Activated naive CD4-positive, alpha-beta T cell treated with anti-CD3 and anti-CD28 coated beads, Interleukin-2, amount 50 U/mL, for 24 hours (primary cell): Measurements from ENCODE around the gene TAT.
"Not testable (repeated sequence)": the region's sequence is repeated elsewhere in the genome, so short reads cannot be mapped to it uniquely, and the experiment has no call there.

Experiments used
- H3K27ac Mint-ChIP-seq: one replicate; pipeline ENCODE4 v1.8.0; 2021; ENCODE audit warnings: mild to moderate bottlenecking, mixed read lengths
- H3K27me3 Mint-ChIP-seq: one replicate; pipeline ENCODE4 v1.8.0; 2021; ENCODE audit warnings: mixed read lengths
- H3K36me3 Mint-ChIP-seq: one replicate; pipeline ENCODE4 v1.8.0; 2021; ENCODE audit warnings: mixed read lengths
- H3K4me1 Mint-ChIP-seq: one replicate; pipeline ENCODE4 v1.8.0; 2021; ENCODE audit warnings: mixed read lengths
- H3K4me3 Mint-ChIP-seq: one replicate; pipeline ENCODE4 v1.8.0; 2021; ENCODE audit warnings: mild to moderate bottlenecking, mixed read lengths
- H3K9me3 Mint-ChIP-seq: one replicate; pipeline ENCODE4 v1.8.0; 2021; ENCODE audit warnings: mixed read lengths

TAT gene

GRCh38 chr16:71565812-71566700 is 10.8 kb downstream of the TAT start:
- Mint-ChIP-seq H3K36me3 (no peaks in the 10 kb centered on the region), H3K9me3 (no peaks in the 10 kb centered on the region), H3K4me3 (peak overlapping the region; percentile 96), H3K4me1 (peaks cover 15% of the 10 kb centered on the region), H3K27ac (peak overlapping the region; percentile 98), H3K27me3 (peaks cover 2% of the 10 kb centered on the region)

DNA sequence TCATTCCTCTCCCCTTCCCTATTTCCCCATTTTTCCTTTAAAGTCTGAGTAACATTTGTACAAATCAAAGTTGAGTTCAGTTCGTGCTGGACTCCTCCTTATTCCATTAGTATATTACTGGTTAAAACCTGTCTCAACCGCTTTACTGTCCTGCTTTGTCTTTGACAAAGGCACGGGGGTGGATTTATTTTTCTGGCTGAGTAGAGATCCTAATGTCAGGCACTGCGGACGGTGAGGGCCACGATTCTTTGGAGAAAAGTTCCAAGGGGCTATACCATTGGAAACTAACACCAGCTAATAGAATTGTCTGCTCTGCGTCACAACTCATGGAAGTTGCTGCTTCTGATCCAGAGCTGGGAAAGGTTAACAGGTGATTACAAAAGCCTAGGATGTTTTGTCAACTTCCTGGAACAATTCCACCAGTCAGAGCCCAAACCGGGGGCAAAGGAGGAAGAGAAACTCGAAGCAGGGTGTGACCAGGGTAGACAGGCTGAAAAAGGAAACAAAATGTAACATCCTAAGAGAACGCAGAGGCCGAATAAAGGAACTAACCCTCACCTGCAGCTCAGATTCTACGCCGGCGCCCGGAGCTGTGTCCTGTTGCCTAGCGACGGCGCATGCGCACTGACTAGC is 12.4 kb downstream of the TAT start:
- peaks cover 15% of the 10 kb centered on the region for H3K4me1 Mint-ChIP-seq
- H3K36me3 Mint-ChIP-seq: no peaks in the 10 kb centered on the region
- H3K9me3 Mint-ChIP-seq: no peaks in the 10 kb centered on the region
- H3K27me3 Mint-ChIP-seq: no peaks in the 10 kb centered on the region
- peak overlapping the region; percentile 98 for H3K27ac Mint-ChIP-seq
- peak overlapping the region; percentile 96 for H3K4me3 Mint-ChIP-seq

- Mint-ChIP-seq H3K27ac (no peak overlapping the region), H3K4me3 (no peak overlapping the region), H3K9me3 (no peaks in the 10 kb centered on the region), H3K36me3 (no peaks in the 10 kb centered on the region), H3K27me3 (no peaks in the 10 kb centered on the region), H3K4me1 (peaks cover 15% of the 10 kb centered on the region)
These were observed 14.3 kb downstream of the TAT start for GRCh38 chr16:71562552-71562951.

DNA sequence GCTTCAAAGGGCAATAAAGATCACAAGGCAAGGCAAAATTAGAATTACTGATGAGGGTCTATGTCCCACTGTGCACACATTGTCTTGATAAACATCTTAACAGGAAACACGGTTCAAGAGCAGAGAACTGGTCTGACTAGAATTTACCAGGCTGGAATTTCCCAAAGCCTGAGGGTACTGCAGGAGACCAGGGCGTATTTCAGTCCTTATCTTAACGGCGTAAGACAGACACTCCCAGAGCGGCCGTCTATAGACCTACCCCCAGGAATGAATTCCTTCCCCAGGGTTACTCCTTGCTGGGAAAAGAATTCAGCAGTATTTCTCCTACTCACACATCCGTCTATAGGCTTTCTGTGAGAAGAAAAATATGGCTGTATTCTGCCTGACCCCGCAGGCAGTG is 15.0 kb downstream of the TAT start:
- peaks cover 15% of the 10 kb centered on the region for H3K4me1 Mint-ChIP-seq

GRCh38 chr16:71559855-71560254 is 17.0 kb downstream of the TAT start:
- Mint-ChIP-seq H3K27me3 (no peaks in the 10 kb centered on the region), H3K9me3 (no peaks in the 10 kb centered on the region), H3K4me3 (no peak overlapping the region), H3K27ac (no peak overlapping the region), H3K4me1 (peaks cover 6% of the 10 kb centered on the region), H3K36me3 (no peaks in the 10 kb centered on the region)

More for the DNA sequence above, 15.0 kb downstream of the TAT start:
- not testable (repeated sequence) for H3K36me3 Mint-ChIP-seq, H3K27me3 Mint-ChIP-seq, H3K9me3 Mint-ChIP-seq, H3K27ac Mint-ChIP-seq, H3K4me3 Mint-ChIP-seq

- H3K36me3 Mint-ChIP-seq: no peaks in the 10 kb centered on the region
- no peaks in the 10 kb centered on the region for H3K27me3 Mint-ChIP-seq
- no peak overlapping the region for H3K27ac Mint-ChIP-seq
- H3K4me3 Mint-ChIP-seq: no peak overlapping the region
- no peaks in the 10 kb centered on the region for H3K9me3 Mint-ChIP-seq
- no peaks in the 10 kb centered on the region for H3K4me1 Mint-ChIP-seq
These were observed 18.8 kb downstream of the TAT start for GRCh38 chr16:71557954-71558582.

DNA sequence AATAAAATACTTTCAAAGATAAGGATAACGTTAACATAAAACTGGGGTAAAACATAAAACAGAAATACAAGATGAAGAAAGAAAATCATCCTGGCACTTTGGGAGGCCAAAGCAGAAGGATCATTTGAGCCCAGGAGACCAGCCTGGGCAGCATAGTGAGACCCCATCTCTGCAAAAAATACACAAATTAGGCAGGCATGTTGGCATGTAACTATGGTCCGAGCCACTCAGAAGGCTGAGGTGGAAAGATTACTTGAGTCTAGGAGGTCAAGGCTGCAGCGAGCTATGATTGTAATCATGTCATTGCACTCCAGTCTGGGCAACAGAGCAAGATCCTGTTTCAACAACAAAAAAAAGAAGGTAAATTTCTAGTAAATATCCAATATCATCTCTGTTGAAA is 19.6 kb downstream of the TAT start:
- Mint-ChIP-seq H3K9me3 (no peaks in the 10 kb centered on the region), H3K27me3 (no peaks in the 10 kb centered on the region), H3K36me3 (peaks cover 1% of the 10 kb centered on the region), H3K4me3 (no peak overlapping the region), H3K27ac (no peak overlapping the region), H3K4me1 (no peaks in the 10 kb centered on the region)

DNA sequence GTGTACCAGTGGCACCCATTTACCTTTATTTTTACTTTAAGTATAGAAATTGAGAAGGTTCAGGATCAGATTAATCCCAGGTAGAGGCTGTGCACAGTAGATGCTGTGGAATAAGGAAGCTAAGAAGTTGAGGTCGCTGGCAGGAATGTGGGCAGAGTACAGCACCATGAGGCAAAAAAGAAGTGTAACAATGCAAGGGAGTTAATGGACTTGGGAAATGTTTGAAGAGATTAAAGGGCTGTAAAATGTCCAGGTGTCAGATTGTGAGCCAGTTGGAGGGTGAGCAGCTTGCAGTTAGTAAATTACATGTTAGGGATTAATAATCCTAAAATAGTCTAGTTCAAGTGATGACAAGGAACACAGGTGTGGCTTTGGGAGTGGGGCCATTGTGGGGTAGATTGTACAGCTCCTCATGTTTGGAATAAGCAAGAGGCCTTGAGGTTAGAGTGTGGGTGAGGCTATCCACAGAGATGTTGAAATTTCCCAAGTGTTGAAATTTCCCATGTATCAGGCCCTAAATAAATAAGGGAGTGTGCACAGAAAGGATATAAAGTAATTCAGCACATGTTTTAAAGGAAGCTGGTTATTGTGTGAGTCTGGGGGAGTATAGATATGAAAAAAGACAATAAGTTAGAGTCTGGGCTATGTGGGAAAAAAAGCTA is 21.5 kb downstream of the TAT start:
- Mint-ChIP-seq H3K4me1 (no peaks in the 10 kb centered on the region), H3K27me3 (no peaks in the 10 kb centered on the region), H3K9me3 (no peaks in the 10 kb centered on the region), H3K27ac (no peak overlapping the region), H3K4me3 (no peak overlapping the region), H3K36me3 (peaks cover 1% of the 10 kb centered on the region)

DNA sequence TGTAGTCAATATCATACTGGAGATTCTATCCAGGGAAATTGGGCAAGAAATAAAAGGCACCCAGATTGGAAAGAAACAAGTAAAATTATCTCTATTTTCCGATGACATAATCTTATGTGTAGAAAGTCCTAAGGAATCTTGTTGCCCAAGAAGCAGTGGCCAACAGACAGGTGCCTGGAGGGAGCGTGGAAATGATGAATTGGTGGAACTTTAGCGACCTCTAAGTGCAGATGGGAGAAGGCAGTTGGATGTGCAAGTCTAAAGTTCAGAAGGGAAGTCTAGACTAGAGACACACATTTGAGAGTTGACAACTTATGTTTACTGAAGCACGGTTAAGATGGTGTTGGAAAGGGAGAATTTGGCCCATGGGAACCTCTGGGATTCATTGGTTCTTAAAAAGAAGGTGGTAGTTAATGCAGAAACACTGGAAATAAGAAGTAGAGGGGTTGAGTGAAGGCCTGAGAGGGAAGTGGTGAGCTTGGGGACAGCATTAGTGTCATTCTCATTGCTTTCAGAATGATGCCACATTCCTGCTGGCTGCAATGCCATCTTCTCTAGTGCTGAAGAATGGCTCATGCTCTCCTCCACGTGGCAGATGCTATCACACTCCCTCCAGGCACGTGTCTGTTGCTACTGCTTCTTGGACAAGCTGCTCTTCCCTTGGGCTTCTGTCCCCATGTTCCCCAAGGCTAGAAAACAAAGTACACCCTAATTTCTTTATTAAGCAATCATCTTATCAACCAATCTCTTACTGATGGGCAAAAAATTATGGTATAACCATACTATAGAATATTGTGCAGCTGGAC is 24.0 kb downstream of the TAT start:
- H3K27me3 Mint-ChIP-seq: no peaks in the 10 kb centered on the region
- H3K4me1 Mint-ChIP-seq: no peaks in the 10 kb centered on the region
- H3K27ac Mint-ChIP-seq: no peak overlapping the region
- H3K9me3 Mint-ChIP-seq: no peaks in the 10 kb centered on the region
- no peak overlapping the region for H3K4me3 Mint-ChIP-seq
- H3K36me3 Mint-ChIP-seq: peaks cover 1% of the 10 kb centered on the region

DNA sequence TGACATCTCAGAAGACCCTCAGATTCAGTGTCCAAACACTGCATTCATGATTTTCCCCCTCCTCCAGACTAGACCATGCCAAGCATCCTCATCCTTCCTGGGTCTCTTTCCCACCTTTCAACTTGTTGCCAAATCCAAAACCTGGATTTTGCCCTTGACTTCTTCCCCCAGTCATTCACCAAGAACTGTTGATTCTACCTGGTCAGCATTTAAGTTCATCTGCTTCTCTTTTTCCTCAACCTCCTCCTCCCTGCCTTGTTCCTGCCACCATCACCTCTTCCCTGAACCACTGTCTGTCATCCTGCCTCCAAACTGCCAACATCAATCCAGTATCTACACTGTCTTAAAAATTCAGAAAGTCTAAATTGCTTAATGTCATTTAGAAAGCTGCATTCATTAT is 29.7 kb downstream of the TAT start:
- H3K27me3 Mint-ChIP-seq: peaks cover 2% of the 10 kb centered on the region
- H3K36me3 Mint-ChIP-seq: no peaks in the 10 kb centered on the region
- H3K27ac Mint-ChIP-seq: no peak overlapping the region
- no peak overlapping the region for H3K4me3 Mint-ChIP-seq
- no peaks in the 10 kb centered on the region for H3K9me3 Mint-ChIP-seq
- peaks cover 4% of the 10 kb centered on the region for H3K4me1 Mint-ChIP-seq

DNA sequence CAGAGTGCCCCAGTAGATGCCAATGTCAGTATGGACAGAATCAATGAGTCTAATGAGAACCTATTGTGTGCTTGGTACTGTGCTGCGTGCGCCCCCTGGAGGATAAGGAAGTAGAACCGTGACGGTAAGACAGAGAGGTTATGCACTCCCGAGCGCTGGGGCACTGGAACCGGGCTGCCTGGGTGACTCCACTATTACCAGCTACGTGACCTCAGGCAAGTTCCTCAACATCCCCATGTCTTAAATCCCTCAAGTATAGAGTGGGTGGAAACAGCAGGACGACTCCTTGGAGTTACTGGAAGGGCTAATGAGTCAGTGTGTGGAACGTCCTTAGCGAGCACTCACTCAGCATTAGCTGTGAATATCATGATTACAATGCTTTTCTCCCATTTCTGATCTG is 34.5 kb downstream of the TAT start:
- Mint-ChIP-seq H3K4me1 (peaks cover 5% of the 10 kb centered on the region), H3K27me3 (peaks cover 2% of the 10 kb centered on the region), H3K9me3 (no peaks in the 10 kb centered on the region), H3K36me3 (no peaks in the 10 kb centered on the region), H3K4me3 (no peak overlapping the region), H3K27ac (no peak overlapping the region)

DNA sequence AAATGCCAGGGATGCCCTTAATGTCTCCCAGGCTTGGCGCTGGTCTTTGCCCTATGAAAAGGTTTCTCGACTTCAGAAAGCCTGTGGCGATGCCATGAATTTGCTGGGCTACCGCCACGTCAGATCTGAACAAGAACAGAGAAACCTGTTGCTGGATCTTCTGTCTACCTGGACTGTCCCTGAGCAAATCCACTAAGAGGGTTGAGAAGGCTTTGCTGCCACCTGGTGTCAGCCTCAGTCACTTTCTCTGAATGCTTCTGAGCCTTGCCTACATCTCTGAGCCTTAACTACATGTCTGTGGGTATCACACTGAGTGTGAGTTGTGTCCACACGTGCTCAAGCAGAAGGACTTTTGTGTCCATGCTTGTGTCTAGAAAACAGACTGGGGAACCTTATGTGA is 39.2 kb downstream of the TAT start:
- no peaks in the 10 kb centered on the region for H3K9me3 Mint-ChIP-seq
- no peaks in the 10 kb centered on the region for H3K36me3 Mint-ChIP-seq
- no peaks in the 10 kb centered on the region for H3K27me3 Mint-ChIP-seq
- peaks cover 5% of the 10 kb centered on the region for H3K4me1 Mint-ChIP-seq
- H3K27ac Mint-ChIP-seq: no peak overlapping the region
- no peak overlapping the region for H3K4me3 Mint-ChIP-seq

DNA sequence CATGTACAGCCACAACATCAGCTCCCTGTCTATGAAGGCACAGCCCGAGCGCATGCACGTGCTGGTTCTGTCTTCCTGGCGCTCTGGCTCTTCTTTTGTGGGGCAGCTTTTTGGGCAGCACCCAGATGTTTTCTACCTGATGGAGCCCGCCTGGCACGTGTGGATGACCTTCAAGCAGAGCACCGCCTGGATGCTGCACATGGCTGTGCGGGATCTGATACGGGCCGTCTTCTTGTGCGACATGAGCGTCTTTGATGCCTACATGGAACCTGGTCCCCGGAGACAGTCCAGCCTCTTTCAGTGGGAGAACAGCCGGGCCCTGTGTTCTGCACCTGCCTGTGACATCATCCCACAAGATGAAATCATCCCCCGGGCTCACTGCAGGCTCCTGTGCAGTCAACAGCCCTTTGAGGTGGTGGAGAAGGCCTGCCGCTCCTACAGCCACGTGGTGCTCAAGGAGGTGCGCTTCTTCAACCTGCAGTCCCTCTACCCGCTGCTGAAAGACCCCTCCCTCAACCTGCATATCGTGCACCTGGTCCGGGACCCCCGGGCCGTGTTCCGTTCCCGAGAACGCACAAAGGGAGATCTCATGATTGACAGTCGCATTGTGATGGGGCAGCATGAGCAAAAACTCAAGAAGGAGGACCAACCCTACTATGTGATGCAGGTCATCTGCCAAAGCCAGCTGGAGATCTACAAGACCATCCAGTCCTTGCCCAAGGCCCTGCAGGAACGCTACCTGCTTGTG is 40.0 kb downstream of the TAT start:
- no peak overlapping the region for H3K4me3 Mint-ChIP-seq
- H3K27me3 Mint-ChIP-seq: no peaks in the 10 kb centered on the region
- H3K9me3 Mint-ChIP-seq: no peaks in the 10 kb centered on the region
- no peaks in the 10 kb centered on the region for H3K4me1 Mint-ChIP-seq
- H3K27ac Mint-ChIP-seq: no peak overlapping the region
- no peaks in the 10 kb centered on the region for H3K36me3 Mint-ChIP-seq

GRCh38 chr16:71532366-71532765 is 44.5 kb downstream of the TAT start:
- Mint-ChIP-seq H3K4me3 (no peak overlapping the region), H3K9me3 (no peaks in the 10 kb centered on the region), H3K36me3 (no peaks in the 10 kb centered on the region), H3K27me3 (peaks cover 3% of the 10 kb centered on the region), H3K4me1 (no peaks in the 10 kb centered on the region), H3K27ac (no peak overlapping the region)
